GM12878 (cell line): Measurements from ENCODE around the gene ARHGAP15. TPM values are rescaled to one million over a fixed set of nuclear protein-coding genes. Genes with fewer than 3 reads are reported as not detected.

Source experiments
- BACH1 ChIP-seq: fragments of 450-650 bp; IDR thresholded peaks from 2 replicates; pipeline ENCODE4 v1.6.1; 2017; ENCODE audit warnings: mild to moderate bottlenecking, borderline replicate concordance
- CBX3 ChIP-seq: fragments of 200-600 bp; sonication (generic); IDR thresholded peaks from 2 replicates; pipeline ENCODE4 v1.6.1; 2016; ENCODE audit warnings: low read depth, borderline replicate concordance
- CREB1 ChIP-seq: IDR thresholded peaks from 2 replicates; pipeline ENCODE4 v1.6.1; 2012; ENCODE audit warnings: low read depth, mild to moderate bottlenecking, inconsistent platforms
- CTCF ChIP-seq, 3 experiments: IDR thresholded peaks in 2 of 3; conservative IDR thresholded peaks in 1 of 3; 2 replicates each; pipeline ENCODE4 v1.5.1; 2011; ENCODE audit warnings: low read depth in 3 of 3, low read length in 3 of 3, mild to moderate bottlenecking in 3 of 3, control low read depth in 2 of 3, moderate library complexity in 2 of 3, inconsistent platforms in 1 of 3, mixed read lengths in 1 of 3; ENCODE audit not compliant: control insufficient read depth in 2 of 3, insufficient read depth in 1 of 3; ENCODE audit errors: extremely low read depth in 1 of 3
- ELK1 ChIP-seq: IDR thresholded peaks from 2 replicates; pipeline ENCODE4 v1.6.1; 2012; ENCODE audit warnings: low read depth, low read length, improper control_type of control experiment
- FOXK2 ChIP-seq: fragments of 450-650 bp; IDR thresholded peaks from 2 replicates; pipeline ENCODE4 v1.6.1; 2017; ENCODE audit warnings: mild to moderate bottlenecking, moderate library complexity
- PRDM15 ChIP-seq: fragments of 450-650 bp; formaldehyde crosslinking; IDR thresholded peaks from 2 replicates; pipeline ENCODE4 v1.4.0; 2020; ENCODE audit warnings: mild to moderate bottlenecking, moderate library complexity
- SKIL ChIP-seq: fragments of 450-650 bp; IDR thresholded peaks from 2 replicates; pipeline ENCODE4 v1.6.1; 2017; ENCODE audit warnings: mild to moderate bottlenecking, low read depth, inconsistent platforms; ENCODE audit not compliant: poor library complexity, severe bottlenecking
- SMC3 ChIP-seq: IDR thresholded peaks from 2 replicates; pipeline ENCODE4 v1.6.1; 2011; ENCODE audit warnings: low read length, improper control_type of control experiment, borderline replicate concordance
- ZNF207 ChIP-seq: fragments of 450-650 bp; IDR thresholded peaks from 2 replicates; pipeline ENCODE4 v1.6.1; 2014; ENCODE audit warnings: antibody characterized with exemption, mild to moderate bottlenecking, borderline replicate concordance
- ZNF217 ChIP-seq: fragments of 450-650 bp; IDR thresholded peaks from 2 replicates; pipeline ENCODE4 v1.6.1; 2017; ENCODE audit warnings: antibody characterized with exemption, mild to moderate bottlenecking
- polyA plus RNA-seq, 11 experiments: library from polyadenylated mRNA; depleted of rRNA in 4 of 11; unstranded in 6 of 11; stranded (reverse) in 5 of 11; fragments of >200 nt; fragmentation: Nextera tagmentation in 4 of 11; fragmentation: Illumina TruSeq in 1 of 11; extraction: Ambion mirVana in 4 of 11; extraction: Trizol in 1 of 11; gene quantifications; 1 replicate in 1 of 11; 2 replicates in 10 of 11; pipeline versions ENCODE4 v1.2.1 to v1.2.3, GENCODE V29; 2011 to 2016; ENCODE audit warnings: inconsistent platforms in 2 of 11, missing spikeins in 2 of 11, low read depth in 1 of 11
- total RNA-seq, 4 experiments: library from RNA; depleted of rRNA in 3 of 4; stranded (reverse); fragments of >200 nt in 3 of 4; fragmentation: Illumina TruSeq in 1 of 4; extraction: Trizol in 1 of 4; gene quantifications; 2 replicates each; pipeline versions ENCODE4 v1.2.1 to v1.2.3, GENCODE V29; 2013 to 2021

ARHGAP15 gene
- total and polyA plus RNA-seq, 10 of the 15 experiments (the other 5 are each of a cell fraction or from before 2014, with no cell fraction given): 38.0 to 92.6 (median 66.7) TPM

- TF ChIP-seq ELK1: no peak
- no peak for TF ChIP-seq SKIL
- TF ChIP-seq CBX3: no peak
- no peak for TF ChIP-seq ZNF217
- TF ChIP-seq CTCF (IDR thresholded peaks at IDR 0.05 in 2 of 3, conservative IDR thresholded peaks at IDR 0.05 in 1 of 3; ENCODE audit: control insufficient read depth in 2 of 3, extremely low read depth in 1 of 3, insufficient read depth in 1 of 3, low read depth in 3 of 3, low read length in 3 of 3): peak; percentile 68 to 73 (median 71)
- TF ChIP-seq BACH1: no peak
- TF ChIP-seq SMC3: peak; percentile 77
- TF ChIP-seq FOXK2: no peak
- no peak for TF ChIP-seq CREB1
- no peak; the same call in 1 of the 2 replicates for TF ChIP-seq ZNF207
- TF ChIP-seq PRDM15 (CRISPR knock-in tag): no peak
- TF ChIP-seq, all 136 proteins: peak for 5
Measured at GRCh38 chr2:143259368-143259958, 130.2 kb downstream of the ARHGAP15 start (continued).
